Transverse colon (tissue), 4 donors: ENCODE data around the gene SEC14L2. TPM values are rescaled to one million over a fixed set of nuclear protein-coding genes. Genes with fewer than 3 reads are reported as not detected.

ENCODE experiments used
- DNase-seq: peaks from one replicate; pipeline ENCODE4 v3.0.0-alpha.2; 2019
- H3K27ac ChIP-seq, 4 donors: fragments of 200-600 bp; sonication (generic); 2 replicates each; pipeline ENCODE4 v1.5.1; 2016 to 2018; ENCODE audit warnings: inconsistent platforms in 4 of 4
- H3K27me3 ChIP-seq: fragments of 200-600 bp; sonication (generic); 2 replicates; pipeline ENCODE4 v1.5.1; 2017; ENCODE audit warnings: inconsistent platforms
- H3K36me3 ChIP-seq, 4 donors: fragments of 200-600 bp; sonication (generic); 2 replicates each; pipeline ENCODE4 v1.5.1; 2017 to 2019; ENCODE audit warnings: inconsistent platforms in 4 of 4
- H3K4me1 ChIP-seq, 4 donors: fragments of 200-600 bp; sonication (generic); 2 replicates each; pipeline ENCODE4 v1.5.1; 2017 to 2020; ENCODE audit warnings: inconsistent platforms in 4 of 4
- H3K4me3 ChIP-seq, 4 donors: fragments of 200-600 bp; sonication (generic); 1 replicate in 1 of 4; 2 replicates in 3 of 4; pipeline versions ENCODE4 v1.5.1 to v1.6.1; 2017 to 2019; ENCODE audit warnings: inconsistent platforms in 4 of 4
- H3K9me3 ChIP-seq, 2 donors: fragments of 200-600 bp; sonication (generic); 2 replicates each; pipeline ENCODE4 v1.5.1; 2017 to 2019; ENCODE audit warnings: inconsistent platforms in 2 of 2
- EP300 ChIP-seq: sonication (generic); formaldehyde crosslinking; IDR thresholded peaks from one replicate; pipeline ENCODE4 v1.6.1; 2017; ENCODE audit warnings: antibody characterized with exemption, low read depth
- POLR2A ChIP-seq: fragments of 450-650 bp; IDR thresholded peaks from one replicate; pipeline ENCODE4 v1.6.1; 2016; ENCODE audit warnings: antibody characterized with exemption, mild to moderate bottlenecking, moderate library complexity
- POLR2AphosphoS5 ChIP-seq, 3 donors: sonication (generic); formaldehyde crosslinking; IDR thresholded peaks; one replicate each; pipeline ENCODE4 v1.6.1; 2016; ENCODE audit warnings: antibody characterized with exemption in 3 of 3
- WGBS, 2 donors: methylation state at CpG; one replicate each; pipeline ENCODE4 v1.1.5; 2018; ENCODE audit warnings: low coverage in 1 of 2; 5-methylcytosine and 5-hydroxymethylcytosine counted together
- in situ Hi-C, 4 donors: fragments of 200-750 bp; cut with MboI; loops; one replicate each; pipeline versions ENCODE4 v1.15.0 to v1.15.1; 2017; ENCODE audit warnings: low sequenced_read_pairs in 3 of 4, low pct_ligation_motif_present in 1 of 4, low pct_unique_long_range_greater_than_20kb in 1 of 4
- intact Hi-C: fragments of 100-400 bp; cut with DNase I; formaldehyde crosslinking; loops from one replicate; pipeline ENCODE4 v1.15.1; 2023; ENCODE audit warnings: low total_unique reads
- total RNA-seq, 4 donors: library from RNA; depleted of rRNA; stranded (reverse); fragments of >200 nt; gene quantifications; one replicate each; pipeline ENCODE4 v1.1.0, GENCODE V29; 2016
- TF ChIP-seq, protein P1 (sequence below), 5 experiments: fragments of 200-600 bp in 3 of 5; fragments of 450-650 bp in 2 of 5; sonication (generic) in 3 of 5; IDR thresholded peaks; 1 replicate in 2 of 5; 2 replicates in 3 of 5; pipeline ENCODE4 v1.5.1; 2016 to 2017; ENCODE audit warnings: antibody characterized with exemption in 5 of 5, inconsistent platforms in 3 of 5, mild to moderate bottlenecking in 2 of 5, moderate library complexity in 1 of 5

Gene SEC14L2
- total RNA-seq, 4 donors from 2014 or later, result 2.2 to 5.5 (median 4.5) TPM; not detected in 1

DNA sequence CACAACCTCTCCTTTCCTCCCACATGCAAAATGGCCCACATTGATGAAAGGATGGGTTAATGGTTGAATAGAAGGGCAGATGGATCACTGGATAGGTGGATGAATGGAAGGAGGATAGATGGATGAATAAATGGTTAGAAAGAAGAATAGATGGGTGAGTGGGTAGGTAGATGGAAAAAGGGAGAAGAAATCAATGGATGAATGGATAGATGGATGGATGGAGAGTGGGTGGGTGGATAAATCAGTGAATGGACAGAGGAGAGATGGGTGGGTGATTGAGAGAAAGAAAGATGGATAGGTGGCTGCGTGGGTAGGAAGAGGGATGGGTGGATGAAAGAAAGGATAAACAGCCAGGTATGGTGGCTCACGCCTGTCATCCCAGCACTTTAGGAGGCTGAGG lies 73.8 kb downstream of the SEC14L2 start:
- in situ Hi-C loops, result no loop called here
- H3K4me1 ChIP-seq, result no peaks in the 10 kb centered on the region
- intact Hi-C loops, result loop anchor here (2.0 kb wide), 1 partner anchor 46 kb away; no protein-coding TSS in a partner anchor
- no peak overlapping the region for H3K27ac ChIP-seq
- TF ChIP-seq, protein P1, sequence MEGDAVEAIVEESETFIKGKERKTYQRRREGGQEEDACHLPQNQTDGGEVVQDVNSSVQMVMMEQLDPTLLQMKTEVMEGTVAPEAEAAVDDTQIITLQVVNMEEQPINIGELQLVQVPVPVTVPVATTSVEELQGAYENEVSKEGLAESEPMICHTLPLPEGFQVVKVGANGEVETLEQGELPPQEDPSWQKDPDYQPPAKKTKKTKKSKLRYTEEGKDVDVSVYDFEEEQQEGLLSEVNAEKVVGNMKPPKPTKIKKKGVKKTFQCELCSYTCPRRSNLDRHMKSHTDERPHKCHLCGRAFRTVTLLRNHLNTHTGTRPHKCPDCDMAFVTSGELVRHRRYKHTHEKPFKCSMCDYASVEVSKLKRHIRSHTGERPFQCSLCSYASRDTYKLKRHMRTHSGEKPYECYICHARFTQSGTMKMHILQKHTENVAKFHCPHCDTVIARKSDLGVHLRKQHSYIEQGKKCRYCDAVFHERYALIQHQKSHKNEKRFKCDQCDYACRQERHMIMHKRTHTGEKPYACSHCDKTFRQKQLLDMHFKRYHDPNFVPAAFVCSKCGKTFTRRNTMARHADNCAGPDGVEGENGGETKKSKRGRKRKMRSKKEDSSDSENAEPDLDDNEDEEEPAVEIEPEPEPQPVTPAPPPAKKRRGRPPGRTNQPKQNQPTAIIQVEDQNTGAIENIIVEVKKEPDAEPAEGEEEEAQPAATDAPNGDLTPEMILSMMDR (IDR thresholded peaks at IDR 0.05), result no peak
- TF ChIP-seq POLR2AphosphoS5 (IDR thresholded peaks at IDR 0.05) (no peak), EP300 (no peak), POLR2A (no peak)
- no peak overlapping the region for H3K4me3 ChIP-seq
- H3K9me3 ChIP-seq, result no peaks in the 10 kb centered on the region
- whole genome bisulfite sequencing, 2 donors, result 71 to 81% methylated on average over 2 of the region's 2 CpGs
- no peaks in the 10 kb centered on the region for H3K36me3 ChIP-seq
- peaks cover 9% of the 10 kb centered on the region for H3K27me3 ChIP-seq
- DNase-seq, result no peak

DNA sequence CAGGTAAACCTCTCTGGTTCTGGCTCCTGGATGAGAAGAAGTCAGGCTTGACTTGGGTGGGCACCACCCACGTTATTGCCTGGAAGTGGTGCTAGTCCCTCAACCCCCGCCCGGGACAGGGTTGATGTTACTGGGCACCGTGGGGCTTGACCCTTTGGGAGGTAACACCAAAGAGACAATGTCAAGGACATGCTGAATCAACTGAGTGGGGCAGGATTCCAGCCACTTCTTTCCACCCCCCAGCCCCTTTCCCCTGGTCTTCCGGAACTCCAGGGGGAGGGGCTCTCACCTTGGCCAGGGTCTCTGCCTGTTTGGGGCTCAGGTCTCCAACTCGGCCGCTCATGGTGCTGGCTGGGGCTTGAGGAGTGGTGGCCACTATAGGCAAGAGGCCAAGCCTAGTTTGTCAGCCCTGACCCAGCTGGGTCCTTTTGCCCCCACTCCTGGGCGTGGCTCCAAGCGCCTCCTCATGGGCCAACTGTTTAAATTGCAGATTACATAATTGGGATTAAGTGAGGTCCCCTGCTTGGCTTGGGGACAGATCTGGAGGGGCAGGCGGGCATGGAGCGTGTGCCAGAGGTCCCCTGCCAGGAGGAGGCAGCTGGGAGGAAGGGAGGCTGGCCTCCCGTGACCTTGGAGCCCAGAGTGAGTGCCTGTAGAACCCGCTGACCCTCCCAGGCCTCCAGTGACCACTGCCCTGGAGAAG lies 74.9 kb downstream of the SEC14L2 start, which contains the start of gene SEC14L3:
Gene SEC14L3, minus strand, starts transcription at position 402 of the 703 bp plus-strand sequence. Its CDS starts 59 bp downstream, at position 343.
- TF ChIP-seq POLR2AphosphoS5 (IDR thresholded peaks at IDR 0.05) (no peak), EP300 (no peak), POLR2A (no peak)
- TF ChIP-seq, protein P1 (IDR thresholded peaks at IDR 0.05), result no peak
- intact Hi-C loops, result loop anchor here (2.0 kb wide), 1 partner anchor 45 kb away; no protein-coding TSS in a partner anchor
- in situ Hi-C loops, result no loop called here
- Histone ChIP-seq H3K36me3 (no peaks in the 10 kb centered on the region), H3K4me3 (no peak within 1 kb of the TSS), H3K4me1 (no peaks in the 10 kb centered on the region), H3K27me3 (peaks cover 9% of the 10 kb centered on the region), H3K9me3 (no peaks in the 10 kb centered on the region), H3K27ac (no peak within 1 kb of the TSS)
- DNase-seq, result no peak
- 62% methylated on average over 13 of the region's 13 CpGs; no CpG with 5 or more reads in 1 of the 2 donors for WGBS, 2 donors

DNA sequence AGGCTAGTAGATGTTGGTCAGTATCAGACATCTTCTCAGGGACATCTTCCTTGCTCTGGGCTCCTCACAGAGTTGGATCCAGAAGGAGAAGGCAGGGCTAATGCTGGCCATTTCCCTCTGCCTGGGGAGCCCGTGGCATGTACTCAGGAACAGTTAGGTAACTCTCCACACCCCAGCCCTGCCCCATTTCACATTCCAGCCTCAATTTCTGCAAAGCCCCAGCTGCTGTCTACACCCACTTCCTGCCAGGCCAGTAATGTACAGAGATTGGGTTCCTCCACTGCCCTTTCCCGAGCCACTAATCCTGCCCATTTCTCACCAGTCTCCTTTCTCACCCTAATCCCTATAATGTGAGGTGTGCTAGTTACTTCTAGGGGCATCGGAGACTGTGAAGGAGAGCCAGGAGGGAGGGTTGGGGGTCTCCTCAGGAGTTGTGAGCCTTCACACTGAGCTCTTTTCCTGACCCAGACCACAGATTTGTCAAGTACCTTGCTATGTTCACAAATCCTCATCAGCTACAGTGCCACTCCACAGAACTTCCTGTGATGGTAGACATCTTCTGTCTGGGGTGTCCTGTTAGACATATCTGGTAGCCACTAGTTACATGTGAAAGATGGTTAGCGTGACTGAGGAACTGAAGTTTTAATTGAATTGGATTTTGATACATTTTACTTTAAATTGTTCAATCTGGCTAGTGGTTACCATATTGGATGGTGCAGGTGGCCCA lies 76.3 kb downstream of the SEC14L2 start:
- in situ Hi-C loops (no loop called here), intact Hi-C loops (no loop called here)
- Histone ChIP-seq H3K4me1 (no peaks in the 10 kb centered on the region), H3K36me3 (no peaks in the 10 kb centered on the region), H3K4me3 (no peak overlapping the region), H3K27ac (no peak overlapping the region), H3K9me3 (no peaks in the 10 kb centered on the region), H3K27me3 (peaks cover 9% of the 10 kb centered on the region)
- 20 to 69% methylated on average over 1 to 4 of the region's 4 CpGs for WGBS, 2 donors
- DNase-seq, result no peak
- no peak for TF ChIP-seq EP300
- TF ChIP-seq POLR2AphosphoS5 (IDR thresholded peaks at IDR 0.05), result no peak
- TF ChIP-seq, protein P1 (IDR thresholded peaks at IDR 0.05), result no peak

GRCh38 chr22:30474121-30474520 lies 77.3 kb downstream of the SEC14L2 start:
- no peak overlapping the region for H3K4me3 ChIP-seq
- H3K4me1 ChIP-seq, result no peaks in the 10 kb centered on the region
- no peak for DNase-seq
- TF ChIP-seq POLR2A (no peak), EP300 (no peak), POLR2AphosphoS5 (IDR thresholded peaks at IDR 0.05) (no peak)
- TF ChIP-seq, protein P1 (IDR thresholded peaks at IDR 0.05), result no peak
- H3K27me3 ChIP-seq, result peaks cover 9% of the 10 kb centered on the region
- WGBS, 2 donors, result 91 to 98% methylated on average over 4 of the region's 4 CpGs
- no peak overlapping the region for H3K27ac ChIP-seq
- H3K9me3 ChIP-seq, result no peaks in the 10 kb centered on the region
- in situ Hi-C loops (no loop called here), intact Hi-C loops (no loop called here)
- H3K36me3 ChIP-seq, result no peaks in the 10 kb centered on the region
